ENCODE data around the gene MYH4. TPM values are rescaled to one million over a fixed set of nuclear protein-coding genes. Genes with fewer than 3 reads are reported as not detected.

The MYH4 gene
- total and polyA plus RNA-seq, 10 of the 15 experiments (the other 5 are each of a cell fraction or from before 2014, with no cell fraction given), result not detected

DNA sequence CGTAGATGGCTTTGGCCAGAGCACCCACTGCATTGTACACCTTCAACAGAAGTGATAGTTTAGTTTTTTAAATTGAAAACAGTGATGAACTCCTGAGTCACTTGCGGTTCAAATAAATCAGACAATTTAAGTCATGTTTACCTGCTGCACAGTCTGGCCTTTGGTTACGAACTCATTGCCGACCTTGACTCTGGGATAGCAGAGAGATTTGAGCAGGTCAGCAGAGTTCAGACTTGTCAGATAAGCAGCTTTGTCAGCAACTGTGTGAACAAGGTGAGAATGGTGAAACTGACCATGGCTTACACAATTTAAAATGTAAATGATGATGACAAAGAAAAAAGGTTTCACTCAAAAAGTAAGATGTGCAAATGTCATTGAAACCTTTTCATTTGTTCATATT, 9.3 kb downstream of the MYH4 start:
- Histone ChIP-seq H3K36me3 (ENCODE audit: control insufficient read depth in 2 of 2, insufficient read depth in 2 of 2, low read length in 1 of 2) (no peaks in the 10 kb centered on the region), H3K27me3 (replicated peaks in 1 of 2; ENCODE audit: control insufficient read depth in 2 of 2, insufficient read depth in 2 of 2, low read length in 1 of 2) (no peaks in the 10 kb centered on the region; a peak in 1 of 4 replicates), H2AFZ (ENCODE audit: control insufficient read depth, low read depth, low read length) (no peak overlapping the region), H3K4me1 (ENCODE audit: control insufficient read depth, insufficient read depth, low read length) (no peaks in the 10 kb centered on the region), H3K4me3 (no peak overlapping the region), H3K79me2 (ENCODE audit: control insufficient read depth, insufficient read depth, low read length) (no peaks in the 10 kb centered on the region), H3K9me3 (replicated peaks; ENCODE audit: control insufficient read depth, insufficient read depth, low read length) (no peaks in the 10 kb centered on the region), H3K27ac (ENCODE audit: control insufficient read depth, insufficient read depth) (no peak overlapping the region), H4K20me1 (ENCODE audit: control insufficient read depth, insufficient read depth) (no peaks in the 10 kb centered on the region), H3K9ac (ENCODE audit: control insufficient read depth, insufficient read depth, low read length) (no peak overlapping the region), H3K4me2 (ENCODE audit: control insufficient read depth, insufficient read depth) (no peak overlapping the region)
- ChIA-PET CTCF (no interaction called here), RAD21 (ENCODE audit: unreplicated experiment) (no interaction called here), POLR2A (no interaction called here), SMC1A (ENCODE audit: uncharacterized antibody, unreplicated experiment) (no interaction called here)
- DNase-seq (ENCODE audit: low read depth, low spot score), result no peak
- no peak for FAIRE-seq
- no peak for ATAC-seq
- 46% methylated on average over 4 of the region's 4 CpGs for WGBS (ENCODE audit: insufficient coverage, insufficient replicate concordance, low lambda C conversion rate, missing lambda C conversion rate)
- intact Hi-C loops (cut with micrococcal nuclease; ENCODE audit: unreplicated experiment), result no loop called here
- in situ Hi-C loops (cut with MboI), result no loop called here
- no TSS peak for BruUV-seq (replicated peaks)
- TF ChIP-seq CBX5 (IDR thresholded peaks at IDR 0.05; ENCODE audit: low read depth) (no peak), TCF7 (IDR thresholded peaks at IDR 0.05; ENCODE audit: borderline replicate concordance) (no peak), NFXL1 (IDR thresholded peaks at IDR 0.05; ENCODE audit: borderline replicate concordance) (no peak), MTA3 (IDR thresholded peaks at IDR 0.05; ENCODE audit: borderline replicate concordance, low read length) (no peak), EED (IDR thresholded peaks at IDR 0.05; ENCODE audit: low read depth) (no peak), BHLHE40 (IDR thresholded peaks at IDR 0.05; ENCODE audit: borderline replicate concordance in 1 of 2, low read depth in 2 of 2, low read length in 1 of 2) (no peak), ZNF207 (IDR thresholded peaks at IDR 0.05; ENCODE audit: borderline replicate concordance) (no peak), ZSCAN29 (IDR thresholded peaks at IDR 0.05) (no peak), SKIL (IDR thresholded peaks at IDR 0.05; ENCODE audit: low read depth, poor library complexity, severe bottlenecking) (no peak), SMAD5 (IDR thresholded peaks at IDR 0.05; ENCODE audit: low read depth) (no peak), GABPA (IDR thresholded peaks at IDR 0.05; ENCODE audit: low read depth) (no peak), SPI1 (IDR thresholded peaks at IDR 0.05; ENCODE audit: borderline replicate concordance, insufficient read depth, low read depth, low read length) (no peak)
- TF ChIP-seq, protein P1, sequence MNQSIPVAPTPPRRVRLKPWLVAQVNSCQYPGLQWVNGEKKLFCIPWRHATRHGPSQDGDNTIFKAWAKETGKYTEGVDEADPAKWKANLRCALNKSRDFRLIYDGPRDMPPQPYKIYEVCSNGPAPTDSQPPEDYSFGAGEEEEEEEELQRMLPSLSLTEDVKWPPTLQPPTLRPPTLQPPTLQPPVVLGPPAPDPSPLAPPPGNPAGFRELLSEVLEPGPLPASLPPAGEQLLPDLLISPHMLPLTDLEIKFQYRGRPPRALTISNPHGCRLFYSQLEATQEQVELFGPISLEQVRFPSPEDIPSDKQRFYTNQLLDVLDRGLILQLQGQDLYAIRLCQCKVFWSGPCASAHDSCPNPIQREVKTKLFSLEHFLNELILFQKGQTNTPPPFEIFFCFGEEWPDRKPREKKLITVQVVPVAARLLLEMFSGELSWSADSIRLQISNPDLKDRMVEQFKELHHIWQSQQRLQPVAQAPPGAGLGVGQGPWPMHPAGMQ (IDR thresholded peaks at IDR 0.05; ENCODE audit: borderline replicate concordance), result no peak
- TF ChIP-seq, protein P2, sequence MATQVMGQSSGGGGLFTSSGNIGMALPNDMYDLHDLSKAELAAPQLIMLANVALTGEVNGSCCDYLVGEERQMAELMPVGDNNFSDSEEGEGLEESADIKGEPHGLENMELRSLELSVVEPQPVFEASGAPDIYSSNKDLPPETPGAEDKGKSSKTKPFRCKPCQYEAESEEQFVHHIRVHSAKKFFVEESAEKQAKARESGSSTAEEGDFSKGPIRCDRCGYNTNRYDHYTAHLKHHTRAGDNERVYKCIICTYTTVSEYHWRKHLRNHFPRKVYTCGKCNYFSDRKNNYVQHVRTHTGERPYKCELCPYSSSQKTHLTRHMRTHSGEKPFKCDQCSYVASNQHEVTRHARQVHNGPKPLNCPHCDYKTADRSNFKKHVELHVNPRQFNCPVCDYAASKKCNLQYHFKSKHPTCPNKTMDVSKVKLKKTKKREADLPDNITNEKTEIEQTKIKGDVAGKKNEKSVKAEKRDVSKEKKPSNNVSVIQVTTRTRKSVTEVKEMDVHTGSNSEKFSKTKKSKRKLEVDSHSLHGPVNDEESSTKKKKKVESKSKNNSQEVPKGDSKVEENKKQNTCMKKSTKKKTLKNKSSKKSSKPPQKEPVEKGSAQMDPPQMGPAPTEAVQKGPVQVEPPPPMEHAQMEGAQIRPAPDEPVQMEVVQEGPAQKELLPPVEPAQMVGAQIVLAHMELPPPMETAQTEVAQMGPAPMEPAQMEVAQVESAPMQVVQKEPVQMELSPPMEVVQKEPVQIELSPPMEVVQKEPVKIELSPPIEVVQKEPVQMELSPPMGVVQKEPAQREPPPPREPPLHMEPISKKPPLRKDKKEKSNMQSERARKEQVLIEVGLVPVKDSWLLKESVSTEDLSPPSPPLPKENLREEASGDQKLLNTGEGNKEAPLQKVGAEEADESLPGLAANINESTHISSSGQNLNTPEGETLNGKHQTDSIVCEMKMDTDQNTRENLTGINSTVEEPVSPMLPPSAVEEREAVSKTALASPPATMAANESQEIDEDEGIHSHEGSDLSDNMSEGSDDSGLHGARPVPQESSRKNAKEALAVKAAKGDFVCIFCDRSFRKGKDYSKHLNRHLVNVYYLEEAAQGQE (IDR thresholded peaks at IDR 0.05; ENCODE audit: low read depth, low read length), result no peak
- TF ChIP-seq, protein P3, sequence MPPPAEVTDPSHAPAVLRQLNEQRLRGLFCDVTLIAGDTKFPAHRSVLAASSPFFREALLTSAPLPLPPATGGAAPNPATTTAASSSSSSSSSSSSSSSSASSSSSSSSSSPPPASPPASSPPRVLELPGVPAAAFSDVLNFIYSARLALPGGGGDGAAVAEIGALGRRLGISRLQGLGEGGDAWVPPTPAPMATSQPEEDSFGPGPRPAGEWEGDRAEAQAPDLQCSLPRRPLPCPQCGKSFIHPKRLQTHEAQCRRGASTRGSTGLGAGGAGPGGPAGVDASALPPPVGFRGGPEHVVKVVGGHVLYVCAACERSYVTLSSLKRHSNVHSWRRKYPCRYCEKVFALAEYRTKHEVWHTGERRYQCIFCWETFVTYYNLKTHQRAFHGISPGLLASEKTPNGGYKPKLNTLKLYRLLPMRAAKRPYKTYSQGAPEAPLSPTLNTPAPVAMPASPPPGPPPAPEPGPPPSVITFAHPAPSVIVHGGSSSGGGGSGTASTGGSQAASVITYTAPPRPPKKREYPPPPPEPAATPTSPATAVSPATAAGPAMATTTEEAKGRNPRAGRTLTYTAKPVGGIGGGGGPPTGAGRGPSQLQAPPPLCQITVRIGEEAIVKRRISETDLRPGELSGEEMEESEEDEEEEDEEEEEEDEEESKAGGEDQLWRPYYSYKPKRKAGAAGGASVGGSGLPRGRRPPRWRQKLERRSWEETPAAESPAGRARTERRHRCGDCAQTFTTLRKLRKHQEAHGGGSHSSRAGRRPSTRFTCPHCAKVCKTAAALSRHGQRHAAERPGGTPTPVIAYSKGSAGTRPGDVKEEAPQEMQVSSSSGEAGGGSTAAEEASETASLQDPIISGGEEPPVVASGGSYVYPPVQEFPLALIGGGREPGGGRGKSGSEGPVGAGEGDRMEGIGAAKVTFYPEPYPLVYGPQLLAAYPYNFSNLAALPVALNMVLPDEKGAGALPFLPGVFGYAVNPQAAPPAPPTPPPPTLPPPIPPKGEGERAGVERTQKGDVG (CRISPR knock-in tag; IDR thresholded peaks at IDR 0.05), result no peak
